Tibial artery (tissue), 4 donors: ENCODE measurements around the gene ARID3B.

Experiments
- DNase-seq, 2 donors: peaks; one replicate each; pipeline ENCODE4 v3.0.0-alpha.2; 2019
- H3K27ac ChIP-seq, 2 donors: fragments of 200-600 bp; sonication (generic) in 1 of 2; 1 replicate in 1 of 2; 2 replicates in 1 of 2; pipeline ENCODE4 v1.5.1; 2018 to 2019; ENCODE audit warnings: mild to moderate bottlenecking in 1 of 2
- H3K27me3 ChIP-seq, 2 donors: fragments of 200-600 bp; sonication (generic) in 1 of 2; one replicate each; pipeline versions ENCODE4 v1.5.1 to v1.6.0; 2016 to 2019
- H3K36me3 ChIP-seq, 3 donors: fragments of 200-600 bp; sonication (generic) in 2 of 3; one replicate each; pipeline ENCODE4 v1.5.1; 2016 to 2019; ENCODE audit warnings: mild to moderate bottlenecking in 2 of 3
- H3K4me1 ChIP-seq, 4 donors: fragments of 200-600 bp; sonication (generic) in 2 of 4; 1 replicate in 3 of 4; 2 replicates in 1 of 4; pipeline ENCODE4 v1.5.1; 2016 to 2019
- H3K4me3 ChIP-seq, 2 donors: fragments of 200-600 bp; sonication (generic) in 1 of 2; 1 replicate in 1 of 2; 2 replicates in 1 of 2; pipeline ENCODE4 v1.5.1; 2018 to 2019; ENCODE audit warnings: mild to moderate bottlenecking in 2 of 2
- H3K9me3 ChIP-seq, 3 donors: fragments of 200-600 bp; sonication (generic) in 1 of 3; one replicate each; pipeline ENCODE4 v1.5.1; 2016 to 2019
- CTCF ChIP-seq, 2 experiments: fragments of 200-600 bp in 1 of 2; fragments of 450-650 bp in 1 of 2; IDR thresholded peaks; one replicate each; pipeline ENCODE4 v1.5.1; 2017 to 2019; ENCODE audit warnings: antibody characterized with exemption in 2 of 2, mild to moderate bottlenecking in 1 of 2, moderate library complexity in 1 of 2
- intact Hi-C: fragments of 100-400 bp; cut with DNase I; formaldehyde crosslinking; loops from one replicate; pipeline ENCODE4 v1.15.0; 2023; ENCODE audit warnings: low total_unique reads

ARID3B gene

GRCh38 chr15:74616996-74617395 lies 76.0 kb downstream of the ARID3B start:
- Histone ChIP-seq H3K4me3 (peak overlapping the region; percentile 97 to 98), H3K9me3 (no peaks in the 10 kb centered on the region), H3K36me3 (peaks cover 28 to 33% (median 31%) of the 10 kb centered on the region in 3 donors), H3K27ac (peak overlapping the region; percentile 99), H3K4me1 (peaks cover 0 to 51% (median 40%) of the 10 kb centered on the region in 4 donors), H3K27me3 (no peaks in the 10 kb centered on the region)
- no peak for DNase-seq
- intact Hi-C loops, result no loop called here
- no peak for TF ChIP-seq CTCF (IDR thresholded peaks at IDR 0.05)

- Histone ChIP-seq H3K4me1 (peaks cover 0 to 51% (median 39%) of the 10 kb centered on the region in 4 donors), H3K9me3 (no peaks in the 10 kb centered on the region), H3K36me3 (peaks cover 48 to 54% (median 52%) of the 10 kb centered on the region in 3 donors), H3K27ac (no peak overlapping the region), H3K27me3 (no peaks in the 10 kb centered on the region), H3K4me3 (no peak overlapping the region)
- DNase-seq, result no peak
- no peak for TF ChIP-seq CTCF (IDR thresholded peaks at IDR 0.05)
- intact Hi-C loops, result no loop called here
These were observed 78.0 kb downstream of the ARID3B start for GRCh38 chr15:74618841-74619596.

GRCh38 chr15:74619916-74620635 lies 79.1 kb downstream of the ARID3B start:
- intact Hi-C loops, result no loop called here
- no peak for TF ChIP-seq CTCF (IDR thresholded peaks at IDR 0.05)
- no peaks in the 10 kb centered on the region for H3K27me3 ChIP-seq
- no peak for DNase-seq
- no peaks in the 10 kb centered on the region for H3K9me3 ChIP-seq
- peaks cover 0 to 51% (median 38%) of the 10 kb centered on the region in 4 donors for H3K4me1 ChIP-seq
- H3K36me3 ChIP-seq, result peaks cover 59 to 64% (median 62%) of the 10 kb centered on the region in 3 donors
- no peak overlapping the region for H3K27ac ChIP-seq
- no peak overlapping the region for H3K4me3 ChIP-seq

GRCh38 chr15:74620636-74621545 lies 79.9 kb downstream of the ARID3B start:
- TF ChIP-seq CTCF (IDR thresholded peaks at IDR 0.05), result peak; percentile 52 to 54
- peak; percentile 49 to 73 for DNase-seq
- H3K27me3 ChIP-seq, result no peaks in the 10 kb centered on the region
- H3K9me3 ChIP-seq, result no peaks in the 10 kb centered on the region
- peaks cover 67 to 72% (median 70%) of the 10 kb centered on the region in 3 donors for H3K36me3 ChIP-seq
- H3K27ac ChIP-seq, result no peak overlapping the region
- no peak overlapping the region for H3K4me3 ChIP-seq
- peaks cover 0 to 51% (median 38%) of the 10 kb centered on the region in 4 donors for H3K4me1 ChIP-seq
- intact Hi-C loops, result no loop called here

- peak in 1 of 2 donors; percentile 17 for DNase-seq
- peaks cover 73 to 79% (median 77%) of the 10 kb centered on the region in 3 donors for H3K36me3 ChIP-seq
- TF ChIP-seq CTCF (IDR thresholded peaks at IDR 0.05), result no peak
- H3K9me3 ChIP-seq, result no peaks in the 10 kb centered on the region
- H3K4me1 ChIP-seq, result peaks cover 0 to 48% (median 37%) of the 10 kb centered on the region in 4 donors
- intact Hi-C loops, result no loop called here
- no peak overlapping the region for H3K4me3 ChIP-seq
- no peaks in the 10 kb centered on the region for H3K27me3 ChIP-seq
- no peak overlapping the region for H3K27ac ChIP-seq
These were observed 80.5 kb downstream of the ARID3B start for GRCh38 chr15:74621546-74621920.
